ENCODE results near the gene DHX57. TPM values are rescaled to one million over a fixed set of nuclear protein-coding genes. Genes with fewer than 3 reads are reported as not detected.

The DHX57 gene
- total and polyA plus RNA-seq, 5 donors from 2014 or later = 6.2 to 18.0 (median 7.6) TPM

GRCh38 chr2:38887347-38887746 is 11.6 kb upstream of the DHX57 start:
- Histone ChIP-seq H3K9me3 (ENCODE audit: control insufficient read depth in 2 of 2, low read length in 2 of 2) (no peaks in the 10 kb centered on the region), H3K4me1 (ENCODE audit: control insufficient read depth, insufficient read depth, low read length, poor library complexity, severe bottlenecking) (no peaks in the 10 kb centered on the region), H3K36me3 (ENCODE audit: control insufficient read depth, insufficient read depth, low read length) (no peaks in the 10 kb centered on the region), H3K4me3 (ENCODE audit: low read depth, low read length) (no peak overlapping the region), H3K27me3 (ENCODE audit: control insufficient read depth, insufficient read depth, low read length) (no peaks in the 10 kb centered on the region), H3K27ac (ENCODE audit: insufficient read depth, low read length, poor library complexity, severe bottlenecking) (no peak overlapping the region)
- no peak for ATAC-seq (ENCODE audit: low read depth in 2 of 2)
- Mint-ChIP-seq H3K36me3 (peaks cover 3% of the 10 kb centered on the region), H3K27ac (no peak overlapping the region), H3K9me3 (no peaks in the 10 kb centered on the region), H3K27me3 (peaks cover 6% of the 10 kb centered on the region), H3K4me3 (no peak overlapping the region), H3K4me1 (no peaks in the 10 kb centered on the region)
- DNase-seq = no peak

- H3K27ac Mint-ChIP-seq = no peak overlapping the region
- Histone ChIP-seq H3K36me3 (ENCODE audit: control insufficient read depth, insufficient read depth, low read length) (no peaks in the 10 kb centered on the region), H3K9me3 (ENCODE audit: control insufficient read depth in 2 of 2, low read length in 2 of 2) (no peaks in the 10 kb centered on the region), H3K27ac (ENCODE audit: insufficient read depth, low read length, poor library complexity, severe bottlenecking) (no peak overlapping the region), H3K4me3 (ENCODE audit: low read depth, low read length) (no peak overlapping the region), H3K27me3 (ENCODE audit: control insufficient read depth, insufficient read depth, low read length) (no peaks in the 10 kb centered on the region), H3K4me1 (ENCODE audit: control insufficient read depth, insufficient read depth, low read length, poor library complexity, severe bottlenecking) (no peaks in the 10 kb centered on the region)
- DNase-seq (no peak), ATAC-seq (ENCODE audit: low read depth in 2 of 2) (no peak)
- H3K4me3 Mint-ChIP-seq = no peak overlapping the region
- peaks cover 6% of the 10 kb centered on the region for H3K36me3 Mint-ChIP-seq
- H3K9me3 Mint-ChIP-seq = no peaks in the 10 kb centered on the region
- no peaks in the 10 kb centered on the region for H3K4me1 Mint-ChIP-seq
- H3K27me3 Mint-ChIP-seq = peaks cover 6% of the 10 kb centered on the region
Measured at GRCh38 chr2:38886063-38886462, 10.3 kb upstream of the DHX57 start.

GRCh38 chr2:38876407-38876806 is 673 bp upstream of the DHX57 start:
- DNase-seq (no peak), ATAC-seq (ENCODE audit: low read depth in 2 of 2) (no peak)
- peak overlapping the region; percentile 85 to 100 (median 96) for H3K4me3 Mint-ChIP-seq
- peaks cover 17% of the 10 kb centered on the region for H3K36me3 Mint-ChIP-seq
- H3K27me3 ChIP-seq (ENCODE audit: control insufficient read depth, insufficient read depth, low read length) = no peaks in the 10 kb centered on the region
- no peaks in the 10 kb centered on the region for H3K9me3 ChIP-seq (ENCODE audit: control insufficient read depth in 2 of 2, low read length in 2 of 2)
- H3K4me3 ChIP-seq (ENCODE audit: low read depth, low read length) = peak overlapping the region; percentile 79
- H3K27me3 Mint-ChIP-seq = no peaks in the 10 kb centered on the region
- H3K27ac Mint-ChIP-seq = peak overlapping the region; percentile 72 to 99 (median 98)
- peaks cover 16% of the 10 kb centered on the region for H3K4me1 ChIP-seq (ENCODE audit: control insufficient read depth, insufficient read depth, low read length, poor library complexity, severe bottlenecking)
- peaks cover 0 to 9% (median 3%) of the 10 kb centered on the region in 7 donors for H3K9me3 Mint-ChIP-seq
- no peak overlapping the region for H3K27ac ChIP-seq (ENCODE audit: insufficient read depth, low read length, poor library complexity, severe bottlenecking)
- H3K4me1 Mint-ChIP-seq = peaks cover 23 to 38% (median 26%) of the 10 kb centered on the region in 4 donors
- H3K36me3 ChIP-seq (ENCODE audit: control insufficient read depth, insufficient read depth, low read length) = no peaks in the 10 kb centered on the region

DNA sequence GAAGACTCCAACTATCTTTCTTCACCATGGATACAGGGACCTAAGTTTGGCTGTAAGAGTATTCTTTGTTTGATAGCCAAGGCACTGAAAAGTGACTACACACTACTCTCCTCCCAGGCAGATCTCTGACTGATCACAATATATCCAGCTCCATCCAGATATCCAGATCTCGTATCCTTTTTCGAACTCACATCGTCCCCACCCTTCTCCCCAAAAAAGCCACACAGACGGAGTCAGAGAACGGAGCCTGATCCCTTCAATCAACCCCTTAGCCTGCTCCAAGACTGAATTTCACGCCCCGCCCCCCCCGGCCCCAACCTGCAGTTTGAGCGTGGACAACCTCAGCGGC is 533 bp downstream of the DHX57 start:
- Mint-ChIP-seq H3K4me1 (peaks cover 23 to 38% (median 28%) of the 10 kb centered on the region in 4 donors), H3K27ac (peak overlapping the region; percentile 72 to 99 (median 98)), H3K36me3 (peaks cover 15% of the 10 kb centered on the region), H3K4me3 (peak overlapping the region; percentile 85 to 100 (median 96)), H3K27me3 (no peaks in the 10 kb centered on the region), H3K9me3 (peaks cover 0 to 11% (median 4%) of the 10 kb centered on the region in 7 donors)
- Histone ChIP-seq H3K4me1 (ENCODE audit: control insufficient read depth, insufficient read depth, low read length, poor library complexity, severe bottlenecking) (peaks cover 16% of the 10 kb centered on the region), H3K4me3 (ENCODE audit: low read depth, low read length) (peak overlapping the region; percentile 79), H3K36me3 (ENCODE audit: control insufficient read depth, insufficient read depth, low read length) (no peaks in the 10 kb centered on the region), H3K27ac (ENCODE audit: insufficient read depth, low read length, poor library complexity, severe bottlenecking) (peak overlapping the region; percentile 59), H3K27me3 (ENCODE audit: control insufficient read depth, insufficient read depth, low read length) (no peaks in the 10 kb centered on the region), H3K9me3 (ENCODE audit: control insufficient read depth in 2 of 2, low read length in 2 of 2) (peaks cover 0 to 1% of the 10 kb centered on the region in 2 experiments)
- DNase-seq = no peak
- no peak for ATAC-seq (ENCODE audit: low read depth in 2 of 2)

DNA sequence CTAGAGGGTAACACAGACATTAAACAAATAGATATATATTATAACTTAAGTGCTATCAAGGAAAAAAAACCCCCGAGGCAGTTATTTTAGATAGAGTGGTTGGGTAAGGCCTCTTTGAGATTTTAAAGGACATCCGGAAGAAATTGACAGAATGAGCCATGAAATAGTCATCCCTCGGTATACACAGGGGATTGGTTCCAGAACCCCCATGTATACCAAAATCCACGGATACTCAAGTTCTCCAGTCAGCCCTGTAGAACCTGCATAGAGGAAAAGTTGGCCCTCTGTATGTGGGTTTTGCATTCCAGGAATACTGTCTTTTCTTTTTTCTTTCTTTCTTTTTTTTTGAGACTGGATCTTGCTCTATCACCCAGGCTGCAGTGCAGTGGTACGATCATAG is 2.0 kb downstream of the DHX57 start:
- Histone ChIP-seq H3K27me3 (ENCODE audit: control insufficient read depth, insufficient read depth, low read length) (no peaks in the 10 kb centered on the region), H3K36me3 (ENCODE audit: control insufficient read depth, insufficient read depth, low read length) (no peaks in the 10 kb centered on the region), H3K4me1 (ENCODE audit: control insufficient read depth, insufficient read depth, low read length, poor library complexity, severe bottlenecking) (peaks cover 16% of the 10 kb centered on the region), H3K4me3 (ENCODE audit: low read depth, low read length) (no peak overlapping the region), H3K9me3 (ENCODE audit: control insufficient read depth in 2 of 2, low read length in 2 of 2) (peaks cover 0 to 2% of the 10 kb centered on the region in 2 experiments), H3K27ac (ENCODE audit: insufficient read depth, low read length, poor library complexity, severe bottlenecking) (no peak overlapping the region)
- Mint-ChIP-seq H3K9me3 (peaks cover 0 to 20% (median 5%) of the 10 kb centered on the region in 7 donors), H3K27ac (no peak overlapping the region), H3K36me3 (peaks cover 28% of the 10 kb centered on the region), H3K4me3 (peak overlapping the region in 3 of 4 donors; percentile 18 to 100 (median 56)), H3K4me1 (peaks cover 23 to 42% (median 31%) of the 10 kb centered on the region in 4 donors), H3K27me3 (no peaks in the 10 kb centered on the region)
- no peak for ATAC-seq (ENCODE audit: low read depth in 2 of 2)
- no peak for DNase-seq

DNA sequence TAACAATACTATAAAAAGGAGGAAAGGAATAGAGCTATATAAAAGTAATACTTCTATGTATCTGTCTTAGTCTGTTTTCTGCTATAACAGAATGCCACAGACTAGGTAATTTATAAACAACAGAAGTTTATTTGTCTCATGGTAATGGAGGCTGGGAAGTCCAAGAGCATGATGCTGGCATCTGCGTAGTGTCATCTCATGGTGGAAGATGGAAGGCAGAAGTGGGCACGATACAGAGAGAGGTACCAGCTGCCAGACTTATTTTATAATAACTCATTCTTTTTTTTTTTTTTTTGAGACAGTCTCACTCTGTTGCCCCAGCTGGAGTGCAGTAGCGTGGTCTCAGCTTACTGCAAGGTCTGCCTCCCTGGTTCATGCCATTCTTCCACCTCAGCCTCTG is 4.3 kb downstream of the DHX57 start:
- Histone ChIP-seq H3K4me1 (ENCODE audit: control insufficient read depth, insufficient read depth, low read length, poor library complexity, severe bottlenecking) (peaks cover 13% of the 10 kb centered on the region), H3K36me3 (ENCODE audit: control insufficient read depth, insufficient read depth, low read length) (peaks cover 7% of the 10 kb centered on the region), H3K27me3 (ENCODE audit: control insufficient read depth, insufficient read depth, low read length) (no peaks in the 10 kb centered on the region), H3K27ac (ENCODE audit: insufficient read depth, low read length, poor library complexity, severe bottlenecking) (no peak overlapping the region), H3K9me3 (ENCODE audit: control insufficient read depth in 2 of 2, low read length in 2 of 2) (peaks cover 0 to 2% of the 10 kb centered on the region in 2 experiments), H3K4me3 (ENCODE audit: low read depth, low read length) (no peak overlapping the region)
- peaks cover 19 to 38% (median 28%) of the 10 kb centered on the region in 4 donors for H3K4me1 Mint-ChIP-seq
- no peak for DNase-seq
- no peak for ATAC-seq (ENCODE audit: low read depth in 2 of 2)
- peak overlapping the region in 1 of 4 donors; percentile 39 for H3K4me3 Mint-ChIP-seq
- peaks cover 40% of the 10 kb centered on the region for H3K36me3 Mint-ChIP-seq
- H3K27me3 Mint-ChIP-seq = no peaks in the 10 kb centered on the region
- H3K27ac Mint-ChIP-seq = no peak overlapping the region
- H3K9me3 Mint-ChIP-seq = peaks cover 0 to 20% (median 7%) of the 10 kb centered on the region in 7 donors

DNA sequence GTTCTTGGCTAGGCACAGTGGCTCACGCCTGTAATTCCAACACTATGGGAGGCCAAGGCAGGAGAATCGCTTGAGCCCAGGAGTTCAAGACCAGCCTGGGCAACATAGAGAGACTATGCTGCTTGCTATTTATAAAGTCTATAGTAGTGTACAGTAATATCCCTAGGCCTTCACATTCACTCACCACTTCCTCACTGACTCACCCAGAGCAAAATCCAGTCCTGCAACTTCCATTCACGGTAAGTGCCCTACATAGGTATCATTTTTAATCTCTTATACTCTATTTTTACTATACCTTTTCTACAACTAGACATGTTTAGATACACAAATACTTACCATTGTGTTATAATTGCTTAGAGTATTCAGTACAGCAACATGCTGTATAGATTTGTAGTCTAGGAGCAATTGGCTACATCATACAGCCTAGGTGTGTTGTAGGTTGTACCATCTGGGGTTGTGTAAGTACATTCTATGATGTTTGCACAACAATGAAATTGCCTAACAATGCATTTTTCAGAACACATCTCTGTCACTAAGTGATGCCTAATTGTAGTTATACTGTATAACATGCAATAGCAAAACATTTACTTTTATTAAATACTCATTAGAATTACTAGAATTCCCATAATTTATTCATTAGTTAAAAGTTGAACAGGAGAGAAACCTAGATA is 8.8 kb downstream of the DHX57 start:
- ATAC-seq (ENCODE audit: low read depth in 2 of 2) (no peak), DNase-seq (no peak)
- peaks cover 9 to 29% (median 14%) of the 10 kb centered on the region in 4 donors for H3K4me1 Mint-ChIP-seq
- H3K9me3 ChIP-seq (ENCODE audit: control insufficient read depth in 2 of 2, low read length in 2 of 2) = peaks cover 0 to 2% of the 10 kb centered on the region in 2 experiments
- H3K4me3 ChIP-seq (ENCODE audit: low read depth, low read length) = no peak overlapping the region
- H3K27me3 ChIP-seq (ENCODE audit: control insufficient read depth, insufficient read depth, low read length) = no peaks in the 10 kb centered on the region
- H3K36me3 ChIP-seq (ENCODE audit: control insufficient read depth, insufficient read depth, low read length) = peaks cover 19% of the 10 kb centered on the region
- no peak overlapping the region for H3K27ac Mint-ChIP-seq
- no peaks in the 10 kb centered on the region for H3K27me3 Mint-ChIP-seq
- H3K9me3 Mint-ChIP-seq = peaks cover 0 to 12% (median 7%) of the 10 kb centered on the region in 7 donors
- no peak overlapping the region for H3K4me3 Mint-ChIP-seq
- peaks cover 57% of the 10 kb centered on the region for H3K36me3 Mint-ChIP-seq
- H3K4me1 ChIP-seq (ENCODE audit: control insufficient read depth, insufficient read depth, low read length, poor library complexity, severe bottlenecking) = no peaks in the 10 kb centered on the region
- H3K27ac ChIP-seq (ENCODE audit: insufficient read depth, low read length, poor library complexity, severe bottlenecking) = no peak overlapping the region
